RPMI8226 (cell line): ENCODE results near the gene MTUS2.

ENCODE experiments used
- DNase-seq: peaks from one replicate; pipeline ENCODE4 v3.0.0-alpha.2; 2015

Gene MTUS2

GRCh38 chr13:29423050-29423449 lies 602.9 kb downstream of the MTUS2 start:
- no peak for DNase-seq

GRCh38 chr13:29427937-29428309 lies 607.8 kb downstream of the MTUS2 start:
- DNase-seq = no peak

- DNase-seq = no peak
Observed at GRCh38 chr13:29428310-29429181, 608.4 kb downstream of the MTUS2 start.

GRCh38 chr13:29429286-29429900 lies 609.3 kb downstream of the MTUS2 start:
- no peak for DNase-seq

GRCh38 chr13:29434217-29434945 lies 614.2 kb downstream of the MTUS2 start:
- peak; percentile 47 for DNase-seq

- DNase-seq = no peak
Observed at GRCh38 chr13:29435125-29435911, 615.2 kb downstream of the MTUS2 start.

GRCh38 chr13:29436291-29436690 lies 616.2 kb downstream of the MTUS2 start:
- no peak for DNase-seq

- no peak for DNase-seq
Observed at GRCh38 chr13:29436721-29437280, 616.7 kb downstream of the MTUS2 start.

GRCh38 chr13:29438769-29439168 lies 618.6 kb downstream of the MTUS2 start:
- DNase-seq = no peak

- no peak for DNase-seq
Observed at GRCh38 chr13:29439601-29440388, 619.7 kb downstream of the MTUS2 start.

- DNase-seq = no peak
Observed at GRCh38 chr13:29441306-29441705, 621.2 kb downstream of the MTUS2 start.

GRCh38 chr13:29446016-29446415 lies 625.9 kb downstream of the MTUS2 start:
- no peak for DNase-seq

GRCh38 chr13:29448174-29448573 lies 628.0 kb downstream of the MTUS2 start:
- DNase-seq = no peak

GRCh38 chr13:29449726-29450125 lies 629.6 kb downstream of the MTUS2 start:
- DNase-seq = no peak

- DNase-seq = no peak
Observed at GRCh38 chr13:29451976-29452375, 631.8 kb downstream of the MTUS2 start.

GRCh38 chr13:29452773-29453616 lies 632.9 kb downstream of the MTUS2 start:
- DNase-seq = no peak

- no peak for DNase-seq
Observed at GRCh38 chr13:29453617-29454011, 633.5 kb downstream of the MTUS2 start.

- no peak for DNase-seq
Observed at GRCh38 chr13:29454931-29455481, 634.9 kb downstream of the MTUS2 start.

- no peak for DNase-seq
Observed at GRCh38 chr13:29456419-29456818, 636.3 kb downstream of the MTUS2 start.

- DNase-seq = no peak
Observed at GRCh38 chr13:29457299-29457698, 637.2 kb downstream of the MTUS2 start.
